ENCODE measurements around the gene DAG1.
"Not testable (repeated sequence)": the region's sequence is repeated elsewhere in the genome, so short reads cannot be mapped to it uniquely, and the experiment has no call there.

DAG1 gene

DNA sequence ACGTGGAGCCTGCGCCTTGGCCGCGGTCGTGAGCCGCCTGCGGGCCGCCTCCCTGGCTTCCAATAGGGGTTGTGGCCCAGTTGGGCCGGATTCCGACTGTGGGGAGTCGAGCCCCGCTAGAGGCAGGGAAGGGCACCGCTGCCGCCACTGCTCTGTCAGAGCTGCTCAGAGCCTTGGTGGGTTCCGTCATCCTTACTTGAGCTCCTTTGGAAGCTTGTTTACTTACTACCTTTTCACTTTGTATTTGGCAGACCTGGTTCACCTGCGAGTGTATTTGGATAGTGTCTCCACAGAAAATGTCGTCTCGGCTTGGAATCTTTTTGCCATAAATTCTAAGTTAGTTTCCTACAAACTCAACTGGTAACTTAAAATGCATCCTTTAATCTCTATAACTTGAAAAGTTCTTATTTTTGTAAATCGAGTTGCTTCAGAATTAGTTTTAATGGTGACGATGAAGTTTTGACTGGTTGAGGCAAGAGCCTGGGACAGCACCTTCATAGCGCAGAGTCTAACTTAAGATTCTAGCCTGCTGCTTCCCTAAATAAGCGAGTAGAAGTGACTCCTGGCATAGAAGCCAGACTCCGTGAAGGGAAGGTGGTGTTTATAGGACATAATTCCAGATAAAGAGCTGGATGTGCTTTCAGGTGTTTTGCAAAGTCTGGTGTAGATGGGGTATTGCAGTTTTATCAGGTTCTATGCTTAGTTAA lies 800 bp downstream of the DAG1 start:
- DNase-seq: no peak

DNA sequence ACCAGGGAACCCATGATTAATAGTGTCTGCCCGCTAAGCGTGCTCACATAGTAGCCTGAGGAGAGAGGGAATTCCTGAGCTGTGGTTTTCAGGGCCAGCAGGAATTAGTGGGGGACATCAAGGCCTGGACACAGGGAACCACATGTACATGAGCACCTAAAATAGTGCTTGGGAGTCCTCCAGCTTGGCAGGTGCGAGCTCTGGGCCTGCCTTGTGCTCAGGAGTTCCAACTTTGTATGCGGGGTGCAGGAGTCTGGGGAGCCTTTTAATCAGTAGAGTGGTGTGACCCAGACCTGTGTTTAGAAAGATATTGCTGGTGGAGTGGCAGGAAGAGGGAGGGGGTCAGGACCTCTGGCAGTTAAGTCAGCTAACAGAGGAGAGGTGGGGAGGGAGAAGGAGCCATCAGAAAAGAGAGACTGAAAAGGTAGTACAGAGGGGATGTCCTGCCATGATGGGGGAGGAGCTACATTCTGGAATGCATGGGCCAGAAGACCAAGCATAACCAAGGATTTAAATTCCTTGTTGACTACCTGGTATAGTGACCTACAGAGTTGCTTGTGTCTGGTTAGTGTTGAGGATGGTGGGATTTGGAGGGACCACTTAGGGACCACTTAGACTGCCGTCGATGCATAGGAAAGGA lies 1.9 kb downstream of the DAG1 start:
- DNase-seq: no peak

GRCh38 chr3:49476563-49476962 lies 6.5 kb downstream of the DAG1 start:
- peak; percentile 91 for DNase-seq

GRCh38 chr3:49482766-49483165 lies 12.7 kb downstream of the DAG1 start:
- DNase-seq: no peak

- no peak for DNase-seq
Observed at GRCh38 chr3:49484471-49484870, 14.4 kb downstream of the DAG1 start.

GRCh38 chr3:49489247-49489646 lies 19.2 kb downstream of the DAG1 start:
- no peak for DNase-seq

- no peak for DNase-seq
Observed at GRCh38 chr3:49492969-49493368, 22.9 kb downstream of the DAG1 start.

DNA sequence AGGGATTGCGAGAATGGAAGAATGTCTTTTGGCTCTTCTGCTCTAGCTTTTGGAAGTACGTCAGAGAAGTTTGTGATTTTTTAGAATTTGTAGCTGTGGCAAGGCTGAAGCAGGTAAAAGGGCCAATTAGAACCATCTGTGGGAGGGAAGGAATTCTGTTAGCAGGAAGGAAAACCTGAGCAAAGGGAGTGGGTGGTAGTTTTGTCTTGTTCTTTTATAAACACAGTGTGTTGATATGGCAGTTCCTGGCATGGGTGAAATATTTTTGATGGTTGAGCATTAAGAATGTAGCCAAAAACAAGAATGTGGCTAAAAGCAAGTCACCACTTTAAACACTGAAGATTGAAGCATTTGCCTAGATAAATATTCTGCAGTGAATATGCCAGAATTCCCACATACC lies 23.8 kb downstream of the DAG1 start:
- DNase-seq: no peak

DNA sequence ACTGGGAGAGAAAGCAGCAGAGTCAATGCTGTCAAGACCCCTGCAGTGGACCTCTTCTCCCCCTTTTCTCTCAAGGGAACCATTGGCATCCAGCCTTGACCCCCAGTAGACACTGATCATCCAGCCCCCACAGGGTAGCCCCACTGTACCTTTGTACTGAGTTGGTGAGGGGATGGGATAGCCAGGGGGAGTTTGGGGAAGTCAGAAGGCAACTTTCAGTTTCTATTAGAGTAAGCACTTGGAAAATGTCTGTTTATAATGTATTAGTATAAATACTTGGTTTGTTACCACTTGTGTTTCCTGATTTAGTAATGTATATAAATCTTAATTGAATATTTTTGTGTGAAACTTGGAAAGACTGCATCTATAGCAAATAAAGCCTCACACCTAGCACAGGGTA lies 25.0 kb downstream of the DAG1 start:
- DNase-seq: peak; percentile 59

DNA sequence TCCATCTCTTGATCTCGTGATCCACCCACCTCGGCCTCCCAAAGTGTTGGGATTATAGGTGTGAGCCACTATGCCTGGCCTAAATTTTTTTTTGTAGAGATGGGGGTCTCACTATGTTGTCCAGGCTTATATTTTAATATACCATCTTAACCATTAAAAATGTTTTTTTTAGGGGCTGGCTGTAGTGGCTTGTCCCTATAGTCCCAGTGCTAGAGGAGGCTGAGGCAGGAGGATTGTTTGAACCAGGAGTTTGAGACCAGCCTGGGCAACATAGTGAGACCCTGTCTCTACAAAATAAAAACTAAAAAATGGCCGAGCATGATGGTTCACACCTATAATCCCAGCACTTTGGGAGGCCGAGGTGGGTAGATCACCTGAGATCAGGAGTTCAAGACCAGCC lies 26.8 kb downstream of the DAG1 start:
- not testable (repeated sequence) for DNase-seq

DNA sequence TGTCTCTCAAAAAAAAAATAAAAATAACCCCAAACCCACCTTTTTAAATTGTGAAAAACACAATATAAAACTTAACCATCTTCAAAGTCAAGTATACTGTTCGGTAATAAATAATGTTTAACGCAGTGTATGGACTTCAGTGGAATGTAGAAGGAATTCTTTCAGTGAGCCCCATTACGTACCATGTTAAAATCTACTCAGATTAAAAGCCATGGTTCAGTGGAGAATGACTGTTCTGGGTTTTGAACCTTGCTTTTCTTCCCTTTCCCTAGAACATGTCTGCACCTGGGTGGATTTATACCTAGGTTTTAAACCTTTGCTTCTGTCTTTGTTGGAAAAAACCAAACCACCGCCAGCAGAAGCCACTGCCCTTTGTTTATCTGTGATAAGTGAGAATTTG lies 27.5 kb downstream of the DAG1 start:
- DNase-seq: no peak

DNA sequence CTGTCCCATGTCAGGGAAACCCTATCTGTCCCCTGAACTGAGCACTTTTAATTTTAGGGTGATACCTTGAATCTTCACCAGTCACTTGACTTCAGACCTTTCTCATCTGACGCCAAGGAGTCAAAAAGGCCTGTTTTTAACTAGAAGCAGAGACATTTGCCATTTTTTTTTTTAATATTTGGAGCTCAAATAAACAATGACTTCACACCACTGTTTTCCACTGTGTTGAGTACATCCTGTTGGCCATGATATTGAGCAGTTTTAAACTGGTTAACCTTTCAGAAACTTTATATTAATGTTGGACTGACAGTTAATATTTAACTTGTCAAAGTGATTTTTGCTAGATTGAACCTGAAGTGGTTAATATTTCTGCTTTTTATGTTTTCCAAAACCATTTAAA lies 28.2 kb downstream of the DAG1 start:
- DNase-seq: no peak

GRCh38 chr3:49498648-49499047 lies 28.6 kb downstream of the DAG1 start:
- no peak for DNase-seq

- no peak for DNase-seq
Observed at GRCh38 chr3:49500205-49500731, 30.2 kb downstream of the DAG1 start.

DNA sequence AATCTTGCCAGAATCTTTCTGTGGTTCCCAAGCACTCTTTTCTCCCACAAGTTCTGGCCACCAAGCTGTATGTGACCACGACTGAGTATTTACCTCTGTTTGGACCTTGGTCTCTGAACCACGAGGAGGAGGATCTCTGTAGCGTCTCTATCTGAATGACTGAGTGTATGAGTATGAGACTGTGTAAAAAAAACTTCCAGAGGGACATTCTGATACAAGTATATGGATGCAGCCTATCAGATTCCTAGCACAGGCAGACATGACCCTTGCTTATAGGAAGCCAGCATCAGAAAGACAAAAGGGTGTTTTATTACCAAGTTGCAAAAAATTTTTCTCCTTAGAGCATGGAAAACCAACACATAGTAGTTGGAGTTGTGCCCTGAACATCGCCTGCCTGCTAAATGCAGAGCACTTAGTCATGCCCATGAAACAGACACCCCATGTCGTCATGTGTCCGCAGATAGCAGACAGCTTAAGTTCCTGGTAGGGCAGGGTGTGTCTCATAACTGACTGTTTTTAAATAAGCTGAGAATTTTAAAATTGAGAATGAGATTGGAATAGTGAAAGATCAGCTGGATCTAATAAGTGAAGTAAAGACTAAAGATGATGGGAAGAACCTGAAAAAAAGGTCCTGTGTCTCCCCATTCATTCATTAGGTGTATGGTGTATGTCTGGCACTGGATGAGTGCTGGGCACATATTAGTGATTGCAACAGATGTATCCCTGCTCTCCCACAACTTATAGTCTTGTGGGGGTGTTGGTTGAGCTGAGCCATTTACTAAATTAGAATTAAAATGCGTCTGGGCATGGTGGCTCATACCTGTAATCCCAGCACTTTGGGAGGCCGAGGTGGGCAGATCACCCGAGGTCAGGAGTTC lies 30.9 kb downstream of the DAG1 start:
- DNase-seq: peak; percentile 82

DNA sequence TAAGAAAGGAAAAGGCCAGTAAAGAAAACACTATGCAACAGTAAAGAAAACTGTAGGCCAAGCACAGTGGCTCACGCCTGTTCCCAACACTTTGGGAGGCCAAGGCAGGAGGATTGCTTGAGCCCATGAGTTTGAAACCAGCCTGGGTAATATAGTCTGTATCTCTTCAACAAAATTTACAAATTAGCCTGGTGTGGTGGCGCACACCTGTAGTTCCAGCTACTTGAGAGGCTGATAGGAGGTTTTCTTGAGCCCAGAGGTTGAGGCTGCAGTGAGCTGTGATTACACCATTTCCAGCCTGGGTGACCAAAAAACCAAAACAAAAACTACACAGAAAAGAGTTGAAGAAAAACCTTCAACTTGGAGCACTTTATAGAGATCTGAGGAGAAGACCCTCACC lies 31.8 kb downstream of the DAG1 start:
- no peak for DNase-seq

DNA sequence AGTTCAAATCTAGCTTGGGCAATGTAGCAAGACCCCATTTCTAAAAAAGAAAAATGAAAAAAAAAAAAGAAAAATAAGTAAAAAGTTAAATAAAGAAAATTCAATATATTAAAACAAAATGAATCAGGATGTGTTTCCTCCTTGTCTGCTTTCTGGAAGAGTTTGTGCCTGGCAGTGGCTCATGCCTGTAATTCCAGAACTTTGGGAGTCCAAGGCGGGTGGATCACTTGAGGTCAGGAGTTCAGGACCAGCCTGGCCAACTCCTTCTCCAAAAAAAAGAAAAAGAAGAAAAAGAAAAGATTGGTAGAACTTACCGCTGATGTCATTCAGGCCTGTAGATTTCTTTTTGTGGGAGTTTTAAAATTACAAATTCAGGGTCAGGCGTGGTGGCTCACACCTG lies 36.8 kb downstream of the DAG1 start:
- no peak for DNase-seq

DNA sequence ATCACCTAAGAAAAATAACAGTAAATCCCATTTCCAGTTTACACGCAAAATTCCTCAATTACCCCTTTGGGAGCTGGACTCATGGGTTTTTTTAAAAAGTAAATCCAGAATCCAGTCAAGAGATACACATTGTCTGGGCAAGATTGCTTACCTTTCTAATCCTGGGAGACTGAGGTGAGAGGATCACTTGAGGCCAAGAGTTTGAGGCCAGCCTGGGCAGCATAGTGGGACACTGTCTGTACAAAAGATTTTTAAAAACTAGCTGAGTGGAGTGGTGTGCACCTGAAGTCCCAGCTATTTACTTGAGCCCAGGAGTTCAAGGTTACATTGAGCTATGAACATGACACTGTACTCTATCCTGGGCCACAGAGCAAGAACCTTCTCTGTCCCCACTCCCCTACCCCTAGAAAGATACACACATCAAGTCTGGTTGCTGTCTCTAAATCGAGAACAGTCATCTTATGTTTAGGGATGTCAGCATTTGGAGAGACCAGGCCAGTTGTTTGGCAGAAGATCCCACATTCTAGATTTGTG lies 39.0 kb downstream of the DAG1 start:
- no peak for DNase-seq

GRCh38 chr3:49511639-49512038 lies 41.6 kb downstream of the DAG1 start:
- no peak for DNase-seq

GRCh38 chr3:49512781-49513355 lies 42.8 kb downstream of the DAG1 start:
- no peak for DNase-seq

DNA sequence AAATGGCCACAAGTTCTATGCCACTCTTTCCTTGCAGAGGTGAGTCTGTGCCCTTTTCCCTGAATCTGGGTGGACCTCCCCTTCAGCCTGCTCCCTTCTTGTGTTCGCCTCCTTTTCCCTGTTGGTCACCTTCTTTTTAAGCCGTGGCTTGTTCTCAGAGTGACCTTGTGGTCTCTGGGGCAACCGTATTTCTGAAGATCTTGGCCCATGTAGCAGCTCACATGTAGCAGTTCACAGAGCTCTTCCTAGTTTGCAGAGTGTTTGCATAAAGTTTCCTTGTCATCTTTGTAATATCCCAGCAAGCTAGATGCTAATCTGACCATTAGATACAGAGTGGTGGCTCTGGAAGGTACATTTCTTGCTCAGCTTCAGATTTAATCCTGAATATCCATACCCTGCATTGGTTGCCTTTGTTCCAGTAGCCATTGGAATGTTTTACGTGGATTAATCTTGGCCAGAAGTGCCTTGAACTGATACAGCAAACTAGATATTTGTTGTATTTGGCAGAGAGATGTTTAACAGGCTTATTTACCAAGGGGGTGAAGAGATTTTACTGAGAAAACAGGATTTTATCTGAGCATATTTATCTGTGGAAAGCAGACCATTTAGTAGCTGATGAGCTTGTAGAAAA lies 43.5 kb downstream of the DAG1 start:
- no peak for DNase-seq

- DNase-seq: no peak
Observed at GRCh38 chr3:49518016-49518415, 47.9 kb downstream of the DAG1 start.

- DNase-seq: no peak
Observed at GRCh38 chr3:49518441-49518840, 48.4 kb downstream of the DAG1 start.
